ENCODE data around the gene TCFL5.

GRCh38 chr20:62893700-62894099, 32.1 kb upstream of the TCFL5 start:
- TF ChIP-seq POLR2A (IDR thresholded peaks at IDR 0.05; ENCODE audit: low read length) (no peak), GATA1 (IDR thresholded peaks at IDR 0.05; ENCODE audit: low read depth, low read length) (no peak)

Measured in erythroblast (primary cell).